K562 (cell line): ENCODE data around the gene SVIL. TPM values are rescaled to one million over a fixed set of nuclear protein-coding genes. Genes with fewer than 3 reads are reported as not detected.

Experiments used
- BHLHE40 ChIP-seq: IDR thresholded peaks from 2 replicates; pipeline ENCODE4 v1.6.1; 2011; ENCODE audit warnings: low read length, improper control_type of control experiment
- CREM ChIP-seq: IDR thresholded peaks from 2 replicates; pipeline ENCODE4 v1.6.1; 2014; ENCODE audit warnings: antibody characterized with exemption, low read depth
- ETV1 ChIP-seq: fragments of 450-650 bp; conservative IDR thresholded peaks from 2 replicates; pipeline ENCODE4 v1.6.1; 2016; ENCODE audit warnings: missing genetic modification characterization, control low read depth, low read depth, missing compliant biosample characterization
- HDGF ChIP-seq: fragments of 450-650 bp; IDR thresholded peaks from 2 replicates; pipeline ENCODE4 v1.6.1; 2016
- MITF ChIP-seq: IDR thresholded peaks from 2 replicates; pipeline ENCODE4 v1.6.1; 2014; ENCODE audit warnings: antibody characterized with exemption
- RAD21 ChIP-seq, 2 experiments: fragments of 250-450 bp in 1 of 2; fragments of 450-650 bp in 1 of 2; sonication (Bioruptor Pico) in 1 of 2; formaldehyde crosslinking in 1 of 2; IDR thresholded peaks in 1 of 2; conservative IDR thresholded peaks in 1 of 2; 2 replicates each; pipeline versions ENCODE4 v1.4.0 to v1.8.0; 2020 to 2022; ENCODE audit warnings: mild to moderate bottlenecking in 2 of 2, moderate library complexity in 1 of 2
- RCOR1 ChIP-seq, 2 experiments: IDR thresholded peaks; 2 replicates each; pipeline ENCODE4 v1.6.1; 2012; ENCODE audit warnings: low read depth in 2 of 2, low read length in 2 of 2, borderline replicate concordance in 1 of 2, improper control_type of control experiment in 1 of 2
- REST ChIP-seq, 2 experiments: fragments of 450-650 bp; formaldehyde crosslinking in 1 of 2; IDR thresholded peaks; 2 replicates each; pipeline versions ENCODE4 v1.4.0 to v1.6.1; 2014 to 2020; ENCODE audit warnings: mild to moderate bottlenecking in 2 of 2, borderline replicate concordance in 1 of 2, low read depth in 1 of 2
- SAFB ChIP-seq: fragments of 200-400 bp; formaldehyde crosslinking; IDR thresholded peaks from 2 replicates; pipeline ENCODE4 v1.6.1; 2017; ENCODE audit warnings: low read depth, low read length, borderline replicate concordance
- SMC3 ChIP-seq: conservative IDR thresholded peaks from 2 replicates; pipeline ENCODE4 v1.6.1; 2011; ENCODE audit warnings: low read depth, low read length, improper control_type of control experiment; ENCODE audit not compliant: insufficient read depth
- TRIM24 ChIP-seq, 2 experiments: fragments of 450-650 bp; IDR thresholded peaks; 2 replicates each; pipeline ENCODE4 v1.6.1; 2016
- ZNF184 ChIP-seq: sonication (generic); formaldehyde crosslinking; IDR thresholded peaks from 2 replicates; pipeline ENCODE4 v1.5.0; 2020; ENCODE audit warnings: missing genetic modification reagents
- ZNF263 ChIP-seq: sonication (generic); formaldehyde crosslinking; IDR thresholded peaks from 2 replicates; pipeline ENCODE4 v1.8.0; 2022; ENCODE audit warnings: mild to moderate bottlenecking, missing genetic modification reagents, borderline replicate concordance
- ZNF76 ChIP-seq: fragments of 250-450 bp; sonication (Bioruptor Pico); IDR thresholded peaks from 2 replicates; pipeline ENCODE4 v1.4.0; 2020; ENCODE audit warnings: mild to moderate bottlenecking, moderate library complexity, borderline replicate concordance
- polyA plus RNA-seq, 8 experiments: library from polyadenylated mRNA; depleted of rRNA in 4 of 8; stranded (reverse) in 5 of 8; unstranded in 3 of 8; fragments of >200 nt; fragmentation: Nextera tagmentation in 2 of 8; fragmentation: Illumina TruSeq in 1 of 8; extraction: Ambion mirVana in 2 of 8; extraction: Trizol in 1 of 8; gene quantifications; 2 replicates each; pipeline versions ENCODE4 v1.2.1 to v1.2.3, GENCODE V29; 2011 to 2014; ENCODE audit warnings: inconsistent platforms in 1 of 8, missing spikeins in 1 of 8
- total RNA-seq, 7 experiments: library from RNA; depleted of rRNA in 6 of 7; stranded (reverse); fragments of >200 nt in 6 of 7; fragmentation: Illumina TruSeq in 2 of 7; extraction: Trizol in 2 of 7; gene quantifications; 2 replicates each; pipeline versions ENCODE4 v1.2.1 to v1.2.3, GENCODE V29; 2011 to 2021; ENCODE audit warnings: low replicate concordance in 1 of 7
- TF ChIP-seq, protein P1 (sequence below): sonication (generic); formaldehyde crosslinking; IDR thresholded peaks from 2 replicates; pipeline ENCODE4 v1.8.0; 2023; ENCODE audit warnings: mild to moderate bottlenecking, missing genetic modification reagents
- TF ChIP-seq, protein P2 (sequence below): fragments of 250-450 bp; sonication (Bioruptor Pico); IDR thresholded peaks from 2 replicates; pipeline ENCODE4 v1.9.0; 2021; ENCODE audit warnings: mild to moderate bottlenecking

Gene SVIL
- total and polyA plus RNA-seq, 9 of the 15 experiments (the other 6 are each of a cell fraction or from before 2014, with no cell fraction given), result under 0.01 to 0.18 (median 0.05) TPM; not detected in 3

GRCh38 chr10:29496341-29497162, 138.2 kb downstream of the SVIL start (continued):
- TF ChIP-seq, protein P1, sequence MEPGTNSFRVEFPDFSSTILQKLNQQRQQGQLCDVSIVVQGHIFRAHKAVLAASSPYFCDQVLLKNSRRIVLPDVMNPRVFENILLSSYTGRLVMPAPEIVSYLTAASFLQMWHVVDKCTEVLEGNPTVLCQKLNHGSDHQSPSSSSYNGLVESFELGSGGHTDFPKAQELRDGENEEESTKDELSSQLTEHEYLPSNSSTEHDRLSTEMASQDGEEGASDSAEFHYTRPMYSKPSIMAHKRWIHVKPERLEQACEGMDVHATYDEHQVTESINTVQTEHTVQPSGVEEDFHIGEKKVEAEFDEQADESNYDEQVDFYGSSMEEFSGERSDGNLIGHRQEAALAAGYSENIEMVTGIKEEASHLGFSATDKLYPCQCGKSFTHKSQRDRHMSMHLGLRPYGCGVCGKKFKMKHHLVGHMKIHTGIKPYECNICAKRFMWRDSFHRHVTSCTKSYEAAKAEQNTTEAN (CRISPR knock-in tag), result no peak
- TF ChIP-seq BHLHE40 (0 out of 2 replicates have a peak, but pooled peaks have one; percentile 24), REST (IDR thresholded peaks at IDR 0.05; ENCODE audit: borderline replicate concordance) (peak; percentile 58; the same call in 1 of the 2 replicates), REST (CRISPR knock-in tag; IDR thresholded peaks at IDR 0.05; ENCODE audit: low read depth) (no peak), CREM (0 out of 2 replicates have a peak, but pooled peaks have one; percentile 25), ZNF76 (CRISPR knock-in tag) (no peak), ZNF263 (CRISPR knock-in tag) (peak; percentile 62), MITF (no peak), ZNF184 (CRISPR knock-in tag) (no peak), SMC3 (peak; percentile 70), RAD21 (CRISPR knock-in tag; conservative IDR thresholded peaks at IDR 0.05 in 1 of 2, IDR thresholded peaks at IDR 0.05 in 1 of 2) (peak; percentile 85 to 90), ETV1 (tag) (no peak), SAFB (no peak), HDGF (no peak), RCOR1 (IDR thresholded peaks at IDR 0.05; ENCODE audit: borderline replicate concordance in 1 of 2, low read depth in 2 of 2, low read length in 2 of 2) (peak in 1 of 2 experiments; percentile 58; a peak in 1 of 4 replicates), TRIM24 (IDR thresholded peaks at IDR 0.05) (no peak)
- TF ChIP-seq, protein P2, sequence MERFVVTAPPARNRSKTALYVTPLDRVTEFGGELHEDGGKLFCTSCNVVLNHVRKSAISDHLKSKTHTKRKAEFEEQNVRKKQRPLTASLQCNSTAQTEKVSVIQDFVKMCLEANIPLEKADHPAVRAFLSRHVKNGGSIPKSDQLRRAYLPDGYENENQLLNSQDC (CRISPR knock-in tag), result no peak
